GM23248 (cell line): ENCODE results near the gene TULP4. TPM values are rescaled to one million over a fixed set of nuclear protein-coding genes. Genes with fewer than 3 reads are reported as not detected.
"Not testable (repeated sequence)": the region's sequence is repeated elsewhere in the genome, so short reads cannot be mapped to it uniquely, and the experiment has no call there.

Source experiments
- DNase-seq: peaks from one replicate; pipeline ENCODE4 v3.0.0-alpha.2; 2015
- H2AFZ ChIP-seq: fragments of 200-600 bp; sonication (generic); 2 replicates; pipeline ENCODE4 v1.6.1; 2016; ENCODE audit warnings: antibody characterized with exemption
- H3F3A ChIP-seq: fragments of 200-600 bp; sonication (generic); 2 replicates; pipeline ENCODE4 v1.6.1; 2016; ENCODE audit warnings: mild to moderate bottlenecking, antibody characterized with exemption, mixed run types; ENCODE audit not compliant: insufficient read depth
- H3K27ac ChIP-seq: fragments of 200-600 bp; sonication (generic); 2 replicates; pipeline ENCODE4 v1.5.1; 2016; ENCODE audit warnings: mild to moderate bottlenecking
- H3K27me3 ChIP-seq: fragments of 200-600 bp; sonication (generic); replicated peaks from 2 replicates; pipeline ENCODE4 v1.6.1; 2016; ENCODE audit warnings: mild to moderate bottlenecking; ENCODE audit not compliant: insufficient read depth
- H3K36me3 ChIP-seq: fragments of 200-600 bp; sonication (generic); 2 replicates; pipeline ENCODE4 v1.6.1; 2016; ENCODE audit warnings: low read depth, mild to moderate bottlenecking
- H3K4me1 ChIP-seq: fragments of 200-600 bp; sonication (generic); 2 replicates; pipeline ENCODE4 v1.6.1; 2016; ENCODE audit warnings: mild to moderate bottlenecking; ENCODE audit not compliant: insufficient read depth
- H3K4me2 ChIP-seq: fragments of 200-600 bp; sonication (generic); one replicate; pipeline ENCODE4 v1.6.1; 2016; ENCODE audit warnings: mild to moderate bottlenecking; ENCODE audit not compliant: unreplicated experiment
- H3K4me3 ChIP-seq: fragments of 200-600 bp; sonication (generic); 2 replicates; pipeline ENCODE4 v1.5.1; 2016; ENCODE audit warnings: mild to moderate bottlenecking
- H3K79me2 ChIP-seq: fragments of 200-600 bp; sonication (generic); 2 replicates; pipeline ENCODE4 v1.6.1; 2016; ENCODE audit warnings: mild to moderate bottlenecking; ENCODE audit not compliant: insufficient read depth
- H3K9ac ChIP-seq: fragments of 200-600 bp; sonication (generic); 2 replicates; pipeline ENCODE4 v1.6.1; 2016; ENCODE audit warnings: mild to moderate bottlenecking
- H3K9me2 ChIP-seq: fragments of 200-600 bp; sonication (generic); 2 replicates; pipeline ENCODE4 v1.6.1; 2016; ENCODE audit warnings: mixed run types, mild to moderate bottlenecking, moderate library complexity; ENCODE audit not compliant: insufficient read depth
- H3K9me3 ChIP-seq: fragments of 200-600 bp; sonication (generic); one replicate; pipeline ENCODE4 v1.6.1; 2017; ENCODE audit warnings: low read depth
- H4K20me1 ChIP-seq: fragments of 200-600 bp; sonication (generic); 2 replicates; pipeline ENCODE4 v1.6.0; 2016; ENCODE audit not compliant: insufficient read depth
- EZH2 ChIP-seq: fragments of 200-600 bp; sonication (generic); IDR thresholded peaks from 2 replicates; pipeline ENCODE4 v1.6.1; 2018; ENCODE audit warnings: antibody characterized with exemption, mild to moderate bottlenecking; ENCODE audit not compliant: insufficient read depth, poor library complexity, severe bottlenecking
- EZH2phosphoT487 ChIP-seq: fragments of 200-600 bp; sonication (generic); IDR thresholded peaks from 2 replicates; pipeline ENCODE4 v1.6.1; 2018; ENCODE audit warnings: antibody characterized with exemption, moderate library complexity, mild to moderate bottlenecking, low read depth; ENCODE audit not compliant: insufficient read depth
- WGBS, 2 experiments: methylation state at CpG; one replicate each; pipeline ENCODE4 v1.1.6; 2015 to 2017; ENCODE audit warnings: low lambda C conversion rate in 2 of 2, low coverage in 1 of 2; ENCODE audit errors: missing lambda C conversion rate in 2 of 2; 5-methylcytosine and 5-hydroxymethylcytosine counted together
- in situ Hi-C: fragments of 300-500 bp; cut with MboI; formaldehyde crosslinking; loops from 2 replicates; pipeline ENCODE4 v1.15.0; 2020
- polyA plus RNA-seq: library from polyadenylated mRNA; unstranded; fragments of >200 nt; fragmentation: Nextera tagmentation; extraction: Ambion mirVana; gene quantifications from 2 replicates; pipeline ENCODE4 v1.2.1, GENCODE V29; 2016
- total RNA-seq: library from RNA; depleted of rRNA; stranded (reverse); fragments of >200 nt; shearing (Covaris generic); gene quantifications from 2 replicates; pipeline ENCODE4 v1.2.3, GENCODE V29; 2014

TULP4 gene
- total and polyA plus RNA-seq, 2 experiments from 2014 or later = 21.5 to 38.7 TPM

- no peaks in the 10 kb centered on the region for H3K9me3 ChIP-seq
- DNase-seq = no peak
- no peak overlapping the region for H3K4me3 ChIP-seq
- TF ChIP-seq EZH2phosphoT487 (no peak), EZH2 (no peak)
- H4K20me1 ChIP-seq = no peaks in the 10 kb centered on the region
- no peak overlapping the region for H3K9ac ChIP-seq
- H3K79me2 ChIP-seq = no peaks in the 10 kb centered on the region
- H3K27ac ChIP-seq = no peak overlapping the region
- in situ Hi-C loops = loop anchor here (10.0 kb wide), 1 partner anchor 298 kb away; no protein-coding TSS in a partner anchor
- H3K36me3 ChIP-seq = no peaks in the 10 kb centered on the region
- no peak overlapping the region for H3K4me2 ChIP-seq
- WGBS, 2 experiments = 89 to 91% methylated on average over 11 of the region's 11 CpGs
- H3K9me2 ChIP-seq = no peaks in the 10 kb centered on the region
- peaks cover 5% of the 10 kb centered on the region; the same call in 1 of the 2 replicates for H3K4me1 ChIP-seq
- no peak overlapping the region for H2AFZ ChIP-seq
- H3K27me3 ChIP-seq = no peaks in the 10 kb centered on the region; the same call in 1 of the 2 replicates
- peaks cover 17% of the 10 kb centered on the region for H3F3A ChIP-seq
Observed at GRCh38 chr6:158522616-158523015, 210.4 kb downstream of the TULP4 start.

DNA sequence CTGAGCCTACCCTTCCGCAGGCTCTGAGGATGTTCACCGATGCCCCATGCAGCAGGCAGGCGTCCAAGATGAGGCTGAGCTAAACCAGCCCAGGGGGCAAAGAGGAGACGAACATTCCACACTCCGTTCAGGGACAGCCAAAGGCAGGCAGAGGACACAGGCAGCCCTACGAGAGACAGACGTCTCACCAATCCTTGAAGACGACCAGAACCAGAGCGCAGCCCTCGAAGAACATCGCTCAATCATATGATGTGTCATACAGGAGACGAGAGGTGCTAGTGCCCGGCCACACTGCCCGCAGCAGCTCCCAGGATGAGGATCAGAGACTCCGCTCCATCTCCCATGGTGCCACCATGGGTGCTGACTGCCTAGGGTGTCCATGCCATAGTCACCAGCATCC lies 212.0 kb downstream of the TULP4 start:
- no peak overlapping the region for H3K4me2 ChIP-seq
- H3K79me2 ChIP-seq = no peaks in the 10 kb centered on the region
- in situ Hi-C loops = loop anchor here (10.0 kb wide), 1 partner anchor 300 kb away; no protein-coding TSS in a partner anchor
- H3K27ac ChIP-seq = no peak overlapping the region
- H3K4me1 ChIP-seq = no peaks in the 10 kb centered on the region
- no peak for TF ChIP-seq EZH2
- no peak for TF ChIP-seq EZH2phosphoT487
- no peaks in the 10 kb centered on the region; the same call in 1 of the 2 replicates for H3K27me3 ChIP-seq
- 83 to 84% methylated on average over 15 of the region's 15 CpGs for WGBS, 2 experiments
- H2AFZ ChIP-seq = no peak overlapping the region
- H3K9me3 ChIP-seq = no peaks in the 10 kb centered on the region
- DNase-seq = no peak
- no peaks in the 10 kb centered on the region for H3K9me2 ChIP-seq
- H3K36me3 ChIP-seq = no peaks in the 10 kb centered on the region
- no peaks in the 10 kb centered on the region for H3F3A ChIP-seq
- no peak overlapping the region for H3K4me3 ChIP-seq
- no peaks in the 10 kb centered on the region for H4K20me1 ChIP-seq
- H3K9ac ChIP-seq = no peak overlapping the region

GRCh38 chr6:158527858-158528257 lies 215.6 kb downstream of the TULP4 start:
- not testable (repeated sequence) for H3K9ac ChIP-seq, H3K79me2 ChIP-seq, H3K4me3 ChIP-seq, H3K9me2 ChIP-seq, H3F3A ChIP-seq, H3K27ac ChIP-seq, DNase-seq, H3K4me2 ChIP-seq, H3K9me3 ChIP-seq, H4K20me1 ChIP-seq, H2AFZ ChIP-seq, H3K4me1 ChIP-seq, H3K36me3 ChIP-seq, H3K27me3 ChIP-seq
- in situ Hi-C loops = loop anchor here (10.0 kb wide), 1 partner anchor 303 kb away; no protein-coding TSS in a partner anchor
- WGBS, 2 experiments = 23 to 32% methylated on average over 1 of the region's 1 CpG

- no peaks in the 10 kb centered on the region for H4K20me1 ChIP-seq
- in situ Hi-C loops = loop anchor here (10.0 kb wide), 1 partner anchor 304 kb away; no protein-coding TSS in a partner anchor
- no peaks in the 10 kb centered on the region for H3K9me2 ChIP-seq
- no peak for DNase-seq
- H3F3A ChIP-seq = no peaks in the 10 kb centered on the region
- no peak overlapping the region for H3K4me2 ChIP-seq
- TF ChIP-seq EZH2 (no peak), EZH2phosphoT487 (no peak)
- no peaks in the 10 kb centered on the region for H3K4me1 ChIP-seq
- H3K9me3 ChIP-seq = no peaks in the 10 kb centered on the region
- no peak overlapping the region for H3K9ac ChIP-seq
- H3K79me2 ChIP-seq = no peaks in the 10 kb centered on the region
- H3K27ac ChIP-seq = no peak overlapping the region
- no peaks in the 10 kb centered on the region for H3K36me3 ChIP-seq
- 60 to 63% methylated on average over 6 of the region's 6 CpGs for WGBS, 2 experiments
- H3K4me3 ChIP-seq = no peak overlapping the region
- H3K27me3 ChIP-seq = no peaks in the 10 kb centered on the region; the same call in 1 of the 2 replicates
- no peak overlapping the region for H2AFZ ChIP-seq
Observed at GRCh38 chr6:158528826-158529225, 216.6 kb downstream of the TULP4 start.

- Histone ChIP-seq H3K9me3 (no peaks in the 10 kb centered on the region), H3K4me1 (no peaks in the 10 kb centered on the region), H3K4me3 (no peak overlapping the region), H3K9ac (no peak overlapping the region), H2AFZ (no peak overlapping the region), H3K79me2 (no peaks in the 10 kb centered on the region), H3K9me2 (no peaks in the 10 kb centered on the region), H4K20me1 (no peaks in the 10 kb centered on the region), H3F3A (no peaks in the 10 kb centered on the region), H3K36me3 (no peaks in the 10 kb centered on the region), H3K27ac (no peak overlapping the region), H3K4me2 (no peak overlapping the region), H3K27me3 (no peaks in the 10 kb centered on the region; the same call in none of the 2 replicates)
- 55 to 60% methylated on average over 8 of the region's 8 CpGs for WGBS, 2 experiments
- no peak for DNase-seq
- TF ChIP-seq EZH2 (no peak), EZH2phosphoT487 (no peak)
- in situ Hi-C loops = loop anchor here (10.0 kb wide), 1 partner anchor 305 kb away; no protein-coding TSS in a partner anchor
Observed at GRCh38 chr6:158529629-158530028, 217.4 kb downstream of the TULP4 start.
